Peyer's patch (tissue), 4 donors: Measurements from ENCODE around the gene CDC42BPG. TPM values are rescaled to one million over a fixed set of nuclear protein-coding genes. Genes with fewer than 3 reads are reported as not detected.

Experiments used
- DNase-seq, 3 donors: peaks; one replicate each; pipeline ENCODE4 v3.0.0-alpha.2; 2017 to 2019
- H3K27ac ChIP-seq, 4 donors: fragments of 200-600 bp; sonication (generic); one replicate each; pipeline ENCODE4 v1.5.1; 2016 to 2019
- H3K27me3 ChIP-seq, 2 donors: fragments of 200-600 bp; sonication (generic); one replicate each; pipeline ENCODE4 v1.5.1; 2019
- H3K36me3 ChIP-seq, 3 donors: fragments of 200-600 bp; sonication (generic); one replicate each; pipeline ENCODE4 v1.5.1; 2016 to 2019
- H3K4me1 ChIP-seq, 4 donors: fragments of 200-600 bp; sonication (generic); one replicate each; pipeline ENCODE4 v1.5.1; 2016 to 2019
- H3K4me3 ChIP-seq, 4 donors: fragments of 200-600 bp; sonication (generic); 1 replicate in 3 of 4; 2 replicates in 1 of 4; pipeline ENCODE4 v1.5.1; 2016 to 2019; ENCODE audit warnings: mild to moderate bottlenecking in 1 of 4
- H3K9me3 ChIP-seq, 4 donors: fragments of 200-600 bp; sonication (generic); one replicate each; pipeline ENCODE4 v1.5.1; 2016 to 2019; ENCODE audit warnings: mild to moderate bottlenecking in 1 of 4
- POLR2A ChIP-seq, 2 donors: fragments of 450-650 bp; IDR thresholded peaks; one replicate each; pipeline ENCODE4 v1.5.1; 2017; ENCODE audit warnings: antibody characterized with exemption in 2 of 2, mild to moderate bottlenecking in 2 of 2, moderate library complexity in 2 of 2
- total RNA-seq, 4 donors: library from RNA; depleted of rRNA; stranded (reverse); fragments of >200 nt; gene quantifications; one replicate each; pipeline ENCODE4 v1.1.0, GENCODE V29; 2016
- TF ChIP-seq, protein P1 (sequence below), 6 experiments: fragments of 450-650 bp in 4 of 6; fragments of 200-600 bp in 2 of 6; sonication (generic) in 1 of 6; IDR thresholded peaks; one replicate each; pipeline ENCODE4 v1.5.1; 2017 to 2019; ENCODE audit warnings: antibody characterized with exemption in 6 of 6, mild to moderate bottlenecking in 3 of 6, moderate library complexity in 1 of 6

CDC42BPG gene
- total RNA-seq, 4 donors from 2014 or later = 25.6 to 78.6 (median 52.1) TPM

- Histone ChIP-seq H3K27ac (peak overlapping the region; percentile 48 to 94 (median 72)), H3K9me3 (no peaks in the 10 kb centered on the region), H3K4me1 (peaks cover 18 to 92% (median 63%) of the 10 kb centered on the region in 4 donors), H3K27me3 (no peaks in the 10 kb centered on the region), H3K36me3 (peaks cover 0 to 46% (median 0%) of the 10 kb centered on the region in 3 donors), H3K4me3 (peak overlapping the region in 3 of 4 donors; percentile 26 to 29 (median 28))
- DNase-seq = no peak
- TF ChIP-seq, protein P1, sequence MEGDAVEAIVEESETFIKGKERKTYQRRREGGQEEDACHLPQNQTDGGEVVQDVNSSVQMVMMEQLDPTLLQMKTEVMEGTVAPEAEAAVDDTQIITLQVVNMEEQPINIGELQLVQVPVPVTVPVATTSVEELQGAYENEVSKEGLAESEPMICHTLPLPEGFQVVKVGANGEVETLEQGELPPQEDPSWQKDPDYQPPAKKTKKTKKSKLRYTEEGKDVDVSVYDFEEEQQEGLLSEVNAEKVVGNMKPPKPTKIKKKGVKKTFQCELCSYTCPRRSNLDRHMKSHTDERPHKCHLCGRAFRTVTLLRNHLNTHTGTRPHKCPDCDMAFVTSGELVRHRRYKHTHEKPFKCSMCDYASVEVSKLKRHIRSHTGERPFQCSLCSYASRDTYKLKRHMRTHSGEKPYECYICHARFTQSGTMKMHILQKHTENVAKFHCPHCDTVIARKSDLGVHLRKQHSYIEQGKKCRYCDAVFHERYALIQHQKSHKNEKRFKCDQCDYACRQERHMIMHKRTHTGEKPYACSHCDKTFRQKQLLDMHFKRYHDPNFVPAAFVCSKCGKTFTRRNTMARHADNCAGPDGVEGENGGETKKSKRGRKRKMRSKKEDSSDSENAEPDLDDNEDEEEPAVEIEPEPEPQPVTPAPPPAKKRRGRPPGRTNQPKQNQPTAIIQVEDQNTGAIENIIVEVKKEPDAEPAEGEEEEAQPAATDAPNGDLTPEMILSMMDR (IDR thresholded peaks at IDR 0.05) = no peak
- TF ChIP-seq POLR2A (IDR thresholded peaks at IDR 0.05) = no peak
Measured at GRCh38 chr11:64870176-64870892, 25.9 kb upstream of the CDC42BPG start.

- TF ChIP-seq POLR2A (IDR thresholded peaks at IDR 0.05) = no peak
- TF ChIP-seq, protein P1 (IDR thresholded peaks at IDR 0.05) = peak in 1 of 6 experiments; percentile 26
- Histone ChIP-seq H3K4me1 (peaks cover 18 to 92% (median 64%) of the 10 kb centered on the region in 4 donors), H3K9me3 (no peaks in the 10 kb centered on the region), H3K36me3 (peaks cover 0 to 44% (median 0%) of the 10 kb centered on the region in 3 donors), H3K4me3 (peak overlapping the region in 2 of 4 donors; percentile 26 to 29), H3K27ac (peak overlapping the region; percentile 48 to 94 (median 72)), H3K27me3 (no peaks in the 10 kb centered on the region)
- DNase-seq = no peak
Measured at GRCh38 chr11:64869571-64870175, 25.2 kb upstream of the CDC42BPG start.

DNA sequence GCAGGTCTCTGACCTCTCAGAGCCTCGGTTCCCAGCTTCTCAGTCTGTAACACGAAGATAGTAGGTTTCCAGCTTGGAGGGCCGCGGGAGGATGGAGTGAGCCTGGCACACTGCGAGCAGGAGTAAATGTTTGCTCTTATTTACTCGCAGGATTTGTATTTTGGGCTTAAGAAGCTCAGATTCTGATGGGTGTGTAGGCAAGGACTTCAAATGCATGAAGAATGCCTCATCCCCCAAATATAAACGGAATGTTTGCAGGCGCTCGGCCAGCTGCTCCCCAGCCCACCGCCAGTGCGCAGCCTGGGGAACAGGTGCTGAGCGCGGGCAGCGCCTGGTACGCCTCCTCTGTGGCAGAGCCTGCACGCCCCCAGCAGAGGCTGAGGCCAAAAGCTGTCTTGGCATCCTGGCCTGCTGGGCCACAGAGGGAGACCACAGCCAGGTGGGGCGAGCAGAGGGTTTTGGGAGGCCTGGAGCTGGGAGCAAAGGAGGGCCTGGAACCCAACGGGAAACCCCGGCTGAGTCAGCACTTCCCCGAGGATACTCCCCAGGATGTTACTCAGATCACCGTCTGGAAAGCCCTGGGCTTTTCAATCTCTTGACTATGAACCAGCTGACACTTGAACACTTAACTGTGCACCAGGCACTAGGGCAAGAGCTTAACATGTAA, 24.6 kb upstream of the CDC42BPG start:
- Histone ChIP-seq H3K36me3 (peaks cover 0 to 41% (median 0%) of the 10 kb centered on the region in 3 donors), H3K9me3 (no peaks in the 10 kb centered on the region), H3K4me1 (peaks cover 19 to 92% (median 67%) of the 10 kb centered on the region in 4 donors), H3K4me3 (peak overlapping the region in 3 of 4 donors; percentile 4 to 29 (median 26)), H3K27ac (peak overlapping the region; percentile 48 to 94 (median 72)), H3K27me3 (no peaks in the 10 kb centered on the region)
- no peak for DNase-seq
- TF ChIP-seq POLR2A (IDR thresholded peaks at IDR 0.05) = no peak
- TF ChIP-seq, protein P1 (IDR thresholded peaks at IDR 0.05) = no peak

DNA sequence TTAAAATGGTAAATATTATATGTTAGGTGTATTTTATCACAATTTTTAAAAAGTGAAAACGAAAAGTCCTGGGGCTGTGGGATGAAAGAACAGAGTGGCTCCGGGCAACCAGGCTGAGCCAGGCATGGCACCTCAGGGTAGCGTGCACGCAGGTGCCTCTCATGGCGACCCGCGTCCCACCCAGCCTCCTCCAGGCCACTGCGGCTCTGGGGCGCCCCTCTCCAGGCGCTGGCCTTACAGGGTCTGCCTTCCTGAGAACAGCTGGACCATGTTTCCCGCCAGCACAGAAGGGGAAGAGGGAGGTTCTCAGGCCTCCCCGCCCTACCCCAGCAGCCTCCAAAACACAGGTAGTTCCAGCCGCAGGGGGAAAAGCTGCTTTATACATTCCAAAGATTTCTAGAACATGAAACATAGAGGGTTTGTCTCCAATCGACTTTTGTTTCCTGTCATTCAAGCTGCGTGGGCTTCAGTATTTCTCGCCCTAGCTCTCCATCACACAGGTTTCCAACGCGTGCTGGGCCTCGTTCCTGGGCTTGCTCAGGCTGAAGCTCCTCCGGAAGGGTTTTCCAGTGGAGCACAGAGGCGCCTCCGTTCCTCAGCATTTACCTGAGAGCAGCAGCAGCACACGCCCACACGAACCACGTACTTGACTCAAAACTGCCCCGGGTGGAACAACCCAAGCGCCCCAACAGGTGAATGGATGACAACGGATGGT, 23.5 kb upstream of the CDC42BPG start:
- Histone ChIP-seq H3K9me3 (no peaks in the 10 kb centered on the region), H3K27me3 (no peaks in the 10 kb centered on the region), H3K4me3 (no peak overlapping the region), H3K36me3 (peaks cover 0 to 30% (median 0%) of the 10 kb centered on the region in 3 donors), H3K4me1 (peaks cover 26 to 93% (median 73%) of the 10 kb centered on the region in 4 donors), H3K27ac (peak overlapping the region; percentile 48 to 94 (median 72))
- TF ChIP-seq, protein P1 (IDR thresholded peaks at IDR 0.05) = no peak
- no peak for TF ChIP-seq POLR2A (IDR thresholded peaks at IDR 0.05)
- no peak for DNase-seq

- Histone ChIP-seq H3K27me3 (no peaks in the 10 kb centered on the region), H3K4me3 (no peak overlapping the region), H3K36me3 (peaks cover 0 to 16% (median 0%) of the 10 kb centered on the region in 3 donors), H3K4me1 (peaks cover 15 to 91% (median 68%) of the 10 kb centered on the region in 4 donors), H3K27ac (peak overlapping the region; percentile 81 to 94 (median 90)), H3K9me3 (no peaks in the 10 kb centered on the region)
- TF ChIP-seq, protein P1 (IDR thresholded peaks at IDR 0.05) = no peak
- no peak for TF ChIP-seq POLR2A (IDR thresholded peaks at IDR 0.05)
- DNase-seq = no peak
Measured at GRCh38 chr11:64866173-64866491, 21.7 kb upstream of the CDC42BPG start.
